IMR-90 (cell line): ENCODE measurements around the gene IFIH1. TPM values are rescaled to one million over a fixed set of nuclear protein-coding genes. Genes with fewer than 3 reads are reported as not detected.

Experiments used
- ATAC-seq: fragments of 200-7000 bp; cut with Tn5 transposase; 2 replicates; pipeline ENCODE4 v1.9.1; 2020; ENCODE audit warnings: low read depth, mild to moderate bottlenecking, moderate library complexity
- BruUV-seq: library from RNA; stranded (reverse); fragments of 400-500 nt; replicated peaks from 2 replicates; lab custom pipeline; 2021; lab: Mats Ljungman, UMichigan
- CTCF ChIA-PET: fragments of 300-600 bp; formaldehyde crosslinking; extraction: SDS; loops from one replicate; lab custom pipeline; 2021; ENCODE audit warnings: antibody characterized with exemption; lab: Yijun Ruan, JAX
- POLR2A ChIA-PET: fragments of 300-600 bp; sonication (Branson Sonifier 250); formaldehyde crosslinking; loops from one replicate; lab custom pipeline; 2022; ENCODE audit warnings: antibody characterized with exemption; ENCODE audit not compliant: unreplicated experiment; lab: Charles Lee
- DNase-seq: peaks from one replicate; pipeline ENCODE4 v3.0.0; 2013
- H2AFZ ChIP-seq: replicated peaks from 2 replicates; pipeline ENCODE3; 2013; ENCODE audit warnings: low read length, mild to moderate bottlenecking; ENCODE audit not compliant: poor library complexity
- H2AK5ac ChIP-seq: 2 replicates; pipeline ENCODE4 v1.6.1; 2013; ENCODE audit warnings: low read depth, low read length, inconsistent platforms
- H2AK9ac ChIP-seq: replicated peaks from 2 replicates; pipeline ENCODE3; 2013; ENCODE audit warnings: mild to moderate bottlenecking, low read depth, low read length, moderate library complexity; ENCODE audit not compliant: poor library complexity
- H2BK120ac ChIP-seq: 2 replicates; pipeline ENCODE4 v1.6.1; 2013; ENCODE audit warnings: low read depth, low read length, inconsistent platforms
- H2BK15ac ChIP-seq: 3 replicates; pipeline ENCODE4 v1.6.1; 2013; ENCODE audit warnings: low read depth, low read length, inconsistent platforms
- H2BK20ac ChIP-seq: 2 replicates; pipeline ENCODE4 v1.6.1; 2013; ENCODE audit warnings: low read depth, mild to moderate bottlenecking, inconsistent platforms, low read length, moderate library complexity
- H2BK5ac ChIP-seq: 2 replicates; pipeline ENCODE4 v1.6.1; 2013; ENCODE audit warnings: mild to moderate bottlenecking, low read depth, low read length, inconsistent platforms; ENCODE audit not compliant: poor library complexity, severe bottlenecking
- H3K14ac ChIP-seq: replicated peaks from 2 replicates; pipeline ENCODE4 v1.6.1; 2013; ENCODE audit warnings: low read depth, low read length, inconsistent platforms
- H3K18ac ChIP-seq: 2 replicates; pipeline ENCODE4 v1.6.1; 2013; ENCODE audit warnings: low read depth, low read length, control low read depth
- H3K23ac ChIP-seq: 2 replicates; pipeline ENCODE4 v1.6.1; 2013; ENCODE audit warnings: low read depth, low read length, inconsistent platforms
- H3K27ac ChIP-seq: 2 replicates; pipeline ENCODE4 v1.5.1; 2013; ENCODE audit warnings: mild to moderate bottlenecking, control low read depth, low read length; ENCODE audit not compliant: insufficient read depth
- H3K27me3 ChIP-seq: 2 replicates; pipeline ENCODE4 v1.6.1; 2013; ENCODE audit warnings: low read length; ENCODE audit not compliant: control insufficient read depth, insufficient read depth
- H3K36me3 ChIP-seq: 2 replicates; pipeline ENCODE4 v1.6.1; 2013; ENCODE audit warnings: low read length, mixed read lengths; ENCODE audit not compliant: control insufficient read depth, insufficient read depth
- H3K4ac ChIP-seq: 2 replicates; pipeline ENCODE4 v1.6.1; 2013; ENCODE audit warnings: low read depth, low read length, inconsistent platforms
- H3K4me1 ChIP-seq: 2 replicates; pipeline ENCODE4 v1.6.1; 2013; ENCODE audit warnings: low read length, mixed read lengths; ENCODE audit not compliant: control insufficient read depth, insufficient read depth
- H3K4me2 ChIP-seq: 2 replicates; pipeline ENCODE4 v1.6.1; 2013; ENCODE audit warnings: low read depth, mild to moderate bottlenecking, control low read depth, low read length, moderate library complexity
- H3K4me3 ChIP-seq: 2 replicates; pipeline ENCODE4 v1.5.1; 2013; ENCODE audit warnings: low read depth, mild to moderate bottlenecking, control low read depth, low read length, moderate library complexity; ENCODE audit not compliant: insufficient read depth
- H3K56ac ChIP-seq: 2 replicates; pipeline ENCODE4 v1.6.1; 2013; ENCODE audit warnings: low read length, inconsistent platforms; ENCODE audit not compliant: insufficient read depth; ENCODE audit errors: extremely low read depth
- H3K79me1 ChIP-seq, 2 experiments: 2 replicates each; pipeline ENCODE4 v1.6.1; 2013; ENCODE audit warnings: low read length in 2 of 2, inconsistent platforms in 1 of 2, low read depth in 1 of 2
- H3K9ac ChIP-seq: 2 replicates; pipeline ENCODE4 v1.6.1; 2013; ENCODE audit warnings: low read depth, low read length, control low read depth
- H3K9me1 ChIP-seq: 2 replicates; pipeline ENCODE4 v1.6.1; 2013; ENCODE audit warnings: low read length, inconsistent platforms; ENCODE audit not compliant: insufficient read depth
- H3K9me3 ChIP-seq: 2 replicates; pipeline ENCODE4 v1.6.1; 2013; ENCODE audit warnings: low read length; ENCODE audit not compliant: control insufficient read depth, insufficient read depth
- H4K20me1 ChIP-seq: 2 replicates; pipeline ENCODE4 v1.6.1; 2013; ENCODE audit warnings: low read length, inconsistent platforms; ENCODE audit not compliant: insufficient read depth
- H4K5ac ChIP-seq: 2 replicates; pipeline ENCODE4 v1.6.1; 2013; ENCODE audit warnings: mild to moderate bottlenecking, low read depth, low read length, control low read depth
- H4K8ac ChIP-seq, 2 experiments: 2 replicates each; pipeline ENCODE4 v1.6.1; 2013; ENCODE audit warnings: low read depth in 2 of 2, low read length in 2 of 2, control low read depth in 1 of 2, inconsistent platforms in 1 of 2
- H4K91ac ChIP-seq: 2 replicates; pipeline ENCODE4 v1.6.1; 2013; ENCODE audit warnings: low read depth, low read length, inconsistent platforms; ENCODE audit not compliant: insufficient read depth
- BHLHE40 ChIP-seq: fragments of 150-350 bp; IDR thresholded peaks from 2 replicates; pipeline ENCODE4 v1.6.1; 2016; ENCODE audit warnings: mild to moderate bottlenecking, low read depth, low read length
- CEBPB ChIP-seq: IDR thresholded peaks from 2 replicates; pipeline ENCODE4 v1.6.1; 2012; ENCODE audit warnings: low read depth, low read length, improper control_type of control experiment
- CHD1 ChIP-seq: IDR thresholded peaks from 2 replicates; pipeline ENCODE4 v1.6.1; 2012; ENCODE audit warnings: low read depth, low read length, improper control_type of control experiment
- CTCF ChIP-seq: conservative IDR thresholded peaks from 2 replicates; pipeline ENCODE4 v1.5.1; 2012; ENCODE audit warnings: mild to moderate bottlenecking, low read depth, low read length, improper control_type of control experiment
- FOS ChIP-seq: fragments of 150-350 bp; IDR thresholded peaks from 2 replicates; pipeline ENCODE4 v1.6.1; 2016; ENCODE audit warnings: low read depth, low read length
- MXI1 ChIP-seq: IDR thresholded peaks from 2 replicates; pipeline ENCODE4 v1.6.1; 2012; ENCODE audit warnings: low read depth, mild to moderate bottlenecking, low read length, moderate library complexity, borderline replicate concordance
- NFE2L2 ChIP-seq: fragments of 150-350 bp; IDR thresholded peaks from 2 replicates; pipeline ENCODE4 v1.6.1; 2016; ENCODE audit warnings: low read depth, mild to moderate bottlenecking, low read length
- POLR2A ChIP-seq: IDR thresholded peaks from 2 replicates; pipeline ENCODE4 v1.6.1; 2012; ENCODE audit warnings: mild to moderate bottlenecking, low read depth, low read length
- RFX5 ChIP-seq: IDR thresholded peaks from 2 replicates; pipeline ENCODE4 v1.8.0; 2012; ENCODE audit warnings: low read depth, mild to moderate bottlenecking, low read length, moderate library complexity
- SMC3 ChIP-seq: fragments of 150-350 bp; IDR thresholded peaks from 2 replicates; pipeline ENCODE4 v1.6.1; 2016; ENCODE audit warnings: low read depth, mild to moderate bottlenecking, antibody characterized with exemption, low read length, moderate library complexity
- USF2 ChIP-seq: fragments of 150-350 bp; IDR thresholded peaks from 2 replicates; pipeline ENCODE4 v1.6.1; 2017; ENCODE audit warnings: mild to moderate bottlenecking, antibody characterized with exemption, low read length, low read depth
- WGBS, 2 experiments: methylation state at CpG; one replicate each; pipeline versions ENCODE4 v1.1.5 to v1.1.7; 2013; ENCODE audit warnings: missing lambda C conversion rate in 2 of 2; ENCODE audit not compliant: insufficient read length in 1 of 2; ENCODE audit errors: extremely low coverage in 2 of 2; 5-methylcytosine and 5-hydroxymethylcytosine counted together
- dilution Hi-C: fragments of 300-500 bp; cut with HindIII; formaldehyde crosslinking; loops from one replicate; pipeline ENCODE4 v1.14.3; 2018; ENCODE audit warnings: low sequenced_read_pairs; ENCODE audit not compliant: unreplicated experiment
- in situ Hi-C: fragments of 300-500 bp; cut with MboI; formaldehyde crosslinking; loops from 3 replicates; pipeline ENCODE4 v1.14.3; 2019; ENCODE audit warnings: low sequenced_read_pairs, inconsistent platforms, mixed read lengths
- intact Hi-C: fragments of 100-400 bp; cut with micrococcal nuclease; formaldehyde crosslinking; loops from 2 replicates; pipeline ENCODE4 v1.10.0; 2022
- polyA plus RNA-seq, 3 experiments: library from polyadenylated mRNA; depleted of rRNA; stranded (reverse); fragments of >200 nt; gene quantifications; 2 replicates each; pipeline ENCODE4 v1.2.3, GENCODE V29; 2012; ENCODE audit warnings: low replicate concordance in 1 of 3
- total RNA-seq: library from RNA; depleted of rRNA; stranded (reverse); fragments of >200 nt; gene quantifications from 2 replicates; pipeline ENCODE4 v1.2.3, GENCODE V29; 2012

The IFIH1 gene
- total and polyA plus RNA-seq, 2 of the 4 experiments (the other 2 are of a cell fraction): 1.3 to 1.4 TPM

GRCh38 chr2:162266460-162266760, 52.1 kb downstream of the IFIH1 start:
- Histone ChIP-seq H3K79me1 (no peaks in the 10 kb centered on the region), H3K56ac (no peak overlapping the region), H2AFZ (no peak overlapping the region), H4K91ac (no peak overlapping the region), H3K4me2 (no peak overlapping the region), H2AK5ac (no peak overlapping the region), H4K5ac (no peak overlapping the region), H3K27ac (no peak overlapping the region), H3K4me1 (peaks cover under 1% of the 10 kb centered on the region; the same call in 1 of the 2 replicates), H3K18ac (no peak overlapping the region), H3K14ac (no peak overlapping the region), H3K23ac (no peak overlapping the region), H4K8ac (no peak overlapping the region; a peak in 1 of 4 replicates), H3K9me3 (no peaks in the 10 kb centered on the region), H2BK120ac (no peak overlapping the region), H3K9me1 (no peaks in the 10 kb centered on the region; the same call in 1 of the 2 replicates), H2BK5ac (no peak overlapping the region), H3K9ac (no peak overlapping the region), H4K20me1 (no peaks in the 10 kb centered on the region), H3K36me3 (no peaks in the 10 kb centered on the region), H2BK15ac (no peak overlapping the region), H2BK20ac (no peak overlapping the region), H3K4me3 (no peak overlapping the region), H3K4ac (no peak overlapping the region), H2AK9ac (no peak overlapping the region), H3K27me3 (no peaks in the 10 kb centered on the region)
- in situ Hi-C loops (no loop called here), dilution Hi-C loops (no loop called here), intact Hi-C loops (no loop called here)
- no peak for TF ChIP-seq POLR2A
- no peak for TF ChIP-seq FOS
- no peak for TF ChIP-seq NFE2L2
- no peak for TF ChIP-seq CEBPB
- TF ChIP-seq USF2: no peak
- TF ChIP-seq MXI1: no peak
- no peak for TF ChIP-seq CTCF
- no peak for TF ChIP-seq SMC3
- TF ChIP-seq BHLHE40: no peak
- no peak for TF ChIP-seq RFX5
- TF ChIP-seq CHD1: no peak
- ChIA-PET CTCF (no interaction called here), POLR2A (no interaction called here)
- WGBS, 2 experiments: no CpG with 5 or more reads among the region's 1 CpG
- BruUV-seq: no TSS peak
- DNase-seq: no peak
- no peak for ATAC-seq
